Endothelial cell of umbilical vein (primary cell): ENCODE measurements around the gene FAM153A. TPM values are rescaled to one million over a fixed set of nuclear protein-coding genes. Genes with fewer than 3 reads are reported as not detected.
A peak's percentile ranks its signal among the peaks of the same experiment; 100 is the strongest.
"Not testable (repeated sequence)": the region's sequence is repeated elsewhere in the genome, so short reads cannot be mapped to it uniquely, and the experiment has no call there.

Experiments used
- Bru-seq: library from RNA; stranded (reverse); fragments of 400-500 nt; gene quantifications from one replicate; lab custom pipeline; 2021; lab: Mats Ljungman, UMichigan
- BruChase-seq, 2 experiments: library from RNA; stranded (reverse); fragments of 400-500 nt; gene quantifications; one replicate each; lab custom pipeline; 2021; lab: Mats Ljungman, UMichigan
- BruUV-seq: library from RNA; stranded (reverse); fragments of 400-500 nt; replicated peaks from 2 replicates; lab custom pipeline; 2021; lab: Mats Ljungman, UMichigan
- CTCF ChIA-PET: fragments of 300-600, 350-600 bp; sonication (Branson Sonifier 250); formaldehyde crosslinking; loops from one replicate; lab custom pipeline; 2021; ENCODE audit warnings: antibody characterized with exemption, inconsistent platforms; lab: Charles Lee
- POLR2A ChIA-PET: fragments of 300-600, 350-600 bp; sonication (Branson Sonifier 250); formaldehyde crosslinking; loops from one replicate; lab custom pipeline; 2021; ENCODE audit warnings: antibody characterized with exemption, inconsistent platforms; lab: Charles Lee
- DNase-seq: peaks from one replicate; pipeline ENCODE4 v3.0.0-alpha.2; 2011; ENCODE audit warnings: low read depth, low spot score
- FAIRE-seq: peaks from 2 replicates; lab custom pipeline; 2011; peaks lifted over from hg19 to GRCh38; lab: Jason Lieb, UNC
- H2AFZ ChIP-seq: 2 replicates; pipeline ENCODE4 v1.6.0; 2012; ENCODE audit warnings: low read depth, low read length, control low read depth, inconsistent platforms
- H3K27ac ChIP-seq: 2 replicates; pipeline ENCODE4 v1.5.1; 2011; ENCODE audit warnings: low read depth, mild to moderate bottlenecking, control low read depth, low read length, moderate library complexity; ENCODE audit not compliant: insufficient read depth
- H3K27me3 ChIP-seq, 2 experiments: 2 replicates each; pipeline versions ENCODE4 v1.6.0 to v1.6.1; 2011; ENCODE audit warnings: low read length in 2 of 2, mixed read lengths in 1 of 2; ENCODE audit not compliant: control insufficient read depth in 2 of 2, insufficient read depth in 2 of 2
- H3K36me3 ChIP-seq, 2 experiments: 2 replicates in 1 of 2; 3 replicates in 1 of 2; pipeline ENCODE4 v1.5.1; 2011; ENCODE audit warnings: low read length in 2 of 2, mild to moderate bottlenecking in 1 of 2, moderate library complexity in 1 of 2; ENCODE audit not compliant: control insufficient read depth in 2 of 2, insufficient read depth in 2 of 2; ENCODE audit errors: extremely low read depth in 1 of 2
- H3K4me1 ChIP-seq: 3 replicates; pipeline ENCODE4 v1.5.1; 2011; ENCODE audit warnings: mild to moderate bottlenecking, low read length; ENCODE audit not compliant: control insufficient read depth, insufficient read depth; ENCODE audit errors: extremely low read depth
- H3K4me2 ChIP-seq: 2 replicates; pipeline ENCODE4 v1.6.1; 2011; ENCODE audit warnings: low read length, control low read depth, mixed read lengths; ENCODE audit not compliant: insufficient read depth
- H3K4me3 ChIP-seq, 3 experiments: fragments of 200-600 bp in 1 of 3; sonication (generic), shearing (Covaris generic) in 1 of 3; replicated peaks in 1 of 3; 2 replicates each; pipeline ENCODE4 v1.5.1; 2011 to 2016; ENCODE audit warnings: control low read depth in 3 of 3, low read length in 3 of 3, mild to moderate bottlenecking in 2 of 3, inconsistent platforms in 1 of 3, low read depth in 1 of 3, moderate library complexity in 1 of 3; ENCODE audit not compliant: insufficient read depth in 1 of 3
- H3K79me2 ChIP-seq: 2 replicates; pipeline ENCODE4 v1.6.0; 2012; ENCODE audit warnings: low read length, inconsistent platforms; ENCODE audit not compliant: control insufficient read depth, insufficient read depth
- H3K9ac ChIP-seq: replicated peaks from 2 replicates; pipeline ENCODE3; 2011; ENCODE audit warnings: low read length, control low read depth; ENCODE audit not compliant: insufficient read depth; ENCODE audit errors: extremely low read depth
- H3K9me1 ChIP-seq: replicated peaks from 3 replicates; pipeline ENCODE4 v1.6.0; 2011; ENCODE audit warnings: mild to moderate bottlenecking, low read length; ENCODE audit not compliant: control insufficient read depth, insufficient read depth; ENCODE audit errors: extremely low read depth
- H3K9me3 ChIP-seq: replicated peaks from 2 replicates; pipeline ENCODE4 v1.5.1; 2012; ENCODE audit warnings: low read length, inconsistent platforms; ENCODE audit not compliant: control insufficient read depth, insufficient read depth
- H4K20me1 ChIP-seq: replicated peaks from 2 replicates; pipeline ENCODE3; 2011; ENCODE audit warnings: mild to moderate bottlenecking, low read length; ENCODE audit not compliant: control insufficient read depth, insufficient read depth; ENCODE audit errors: extremely low read depth
- dilution Hi-C: fragments of 300-500 bp; cut with MboI; formaldehyde crosslinking; loops from one replicate; pipeline ENCODE4 v1.15.0; 2019; ENCODE audit warnings: low sequenced_read_pairs; ENCODE audit not compliant: extremely low pct_ligation_motif_present
- intact Hi-C: fragments of 100-400 bp; cut with micrococcal nuclease; formaldehyde crosslinking; loops from one replicate; pipeline ENCODE4 v1.10.0; 2022
- long read RNA-seq: library from polyadenylated mRNA; stranded (forward); transcript quantifications from one replicate; pipeline ENCODE4 v2.0.0, GENCODE V29; 2021
- polyA minus RNA-seq, 3 experiments: library from RNA; depleted of rRNA, polyadenylated mRNA; stranded (reverse); fragments of >200 nt; gene quantifications; 1 replicate in 1 of 3; 2 replicates in 2 of 3; pipeline ENCODE4 v1.2.3, GENCODE V29; 2011
- polyA plus RNA-seq, 4 experiments: library from polyadenylated mRNA; depleted of rRNA in 3 of 4; stranded (reverse) in 3 of 4; unstranded in 1 of 4; fragments of >200 nt; gene quantifications; 2 replicates each; pipeline versions ENCODE4 v1.2.1 to v1.2.3, GENCODE V29; 2011 to 2012; ENCODE audit warnings: missing spikeins in 1 of 4
- total RNA-seq: library from RNA; stranded (reverse); gene quantifications from 2 replicates; pipeline ENCODE4 v1.2.3, GENCODE V29; 2021

FAM153A gene
- total RNA-seq = not detected in 2 replicates
- not detected in 2 replicates for polyA plus RNA-seq
- not detected in 2 replicates for polyA plus RNA-seq (2011; cell fraction: cytosol; rRNA removed)
- polyA plus RNA-seq (2011; cell fraction: nucleus; rRNA removed) = not detected in 2 replicates
- polyA plus RNA-seq (2012) = not detected in 2 replicates
- not detected in 2 replicates for polyA minus RNA-seq
- not detected for polyA minus RNA-seq (2011; cell fraction: cytosol; rRNA and poly(A)+ RNA removed)
- not detected in 2 replicates for polyA minus RNA-seq (2011; cell fraction: nucleus; rRNA and poly(A)+ RNA removed)
- percentile 2 among the genes with signal in this experiment for Bru-seq, nascent RNA
- BruChase-seq, experiment 1, labeled RNA remaining after a 6-hour chase = percentile 2 among the genes with signal in this experiment
- BruChase-seq, experiment 2, labeled RNA remaining after a 2-hour chase = percentile 4 among the genes with signal in this experiment
- long read RNA-seq = 0 reads

DNA sequence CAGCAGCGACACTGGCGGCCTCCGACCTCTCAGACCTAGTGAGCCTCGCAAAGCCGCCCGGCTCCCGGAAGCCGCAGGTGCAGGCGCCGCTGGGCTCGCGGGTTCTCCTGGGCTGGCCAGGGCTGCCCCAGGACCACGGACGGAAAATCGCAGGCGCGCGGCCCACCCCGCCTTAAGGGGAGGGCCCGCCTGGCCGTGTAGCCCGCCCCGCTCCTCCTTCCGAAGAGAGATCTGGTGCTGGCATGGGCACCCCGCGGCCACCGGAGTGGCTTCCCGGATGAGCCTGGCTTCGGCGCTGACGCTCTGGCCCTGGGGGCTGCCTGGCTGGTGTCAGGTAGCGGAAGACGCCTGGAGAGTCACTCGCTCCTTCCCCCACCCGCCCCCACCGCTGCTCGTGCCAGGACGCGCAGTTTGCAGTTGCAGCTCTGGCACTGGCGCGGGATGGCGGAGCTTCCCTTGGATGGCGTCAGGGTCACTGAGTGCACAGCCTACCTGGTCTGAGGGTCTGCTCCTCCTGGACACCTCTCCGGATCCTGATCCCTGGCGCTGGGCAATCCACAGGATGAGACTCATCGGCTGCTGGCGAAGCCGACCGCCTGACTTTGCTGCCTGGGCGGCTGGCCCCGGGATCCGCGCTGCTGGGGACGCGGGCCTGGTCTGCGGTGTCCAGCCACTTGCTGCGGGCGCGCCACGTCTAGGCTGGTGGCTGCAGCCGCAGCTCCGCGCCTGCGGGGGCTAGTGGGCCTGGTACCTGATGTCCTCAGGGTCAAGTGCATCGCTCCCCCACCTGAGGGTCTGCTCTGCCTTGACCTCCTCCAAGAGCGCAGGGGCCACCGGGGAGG, at the start of gene FAM153A:
TSS of gene FAM153A (minus strand) at position 108 of the 842 bp plus-strand sequence.
- POLR2A ChIA-PET, DNase-seq, H3K27ac ChIP-seq, dilution Hi-C loops, H3K36me3 ChIP-seq, H3K9me1 ChIP-seq, H3K4me2 ChIP-seq, CTCF ChIA-PET, H3K9me3 ChIP-seq, H4K20me1 ChIP-seq, H3K79me2 ChIP-seq, BruUV-seq, FAIRE-seq, H3K9ac ChIP-seq, H2AFZ ChIP-seq, H3K4me3 ChIP-seq, H3K4me1 ChIP-seq, H3K27me3 ChIP-seq, intact Hi-C loops: not testable (repeated sequence)

DNA sequence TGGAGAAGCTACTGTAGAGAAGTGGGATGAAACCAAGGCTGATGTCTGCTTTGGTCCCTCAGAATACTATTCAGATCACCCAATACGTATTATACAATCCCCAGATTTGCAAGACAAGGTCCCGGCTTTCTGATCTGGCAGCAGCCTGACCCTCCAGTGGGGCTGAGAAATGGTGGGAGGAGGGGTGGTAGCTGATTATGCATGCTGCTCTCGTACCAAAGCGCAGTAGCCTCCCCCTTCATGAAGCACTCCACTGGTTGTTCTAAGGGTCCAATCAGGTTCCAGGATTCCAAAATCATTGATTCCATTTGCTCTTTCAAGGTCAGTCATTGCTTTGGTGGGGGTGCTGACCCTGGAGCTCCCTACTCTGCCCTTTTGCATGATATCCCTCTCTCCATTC, 49.6 kb upstream of the FAM153A start:
- H3K27ac ChIP-seq, H3K4me3 ChIP-seq, H3K4me2 ChIP-seq, H3K36me3 ChIP-seq, H3K9me1 ChIP-seq, CTCF ChIA-PET, POLR2A ChIA-PET, FAIRE-seq, H3K27me3 ChIP-seq, H3K79me2 ChIP-seq, H4K20me1 ChIP-seq, BruUV-seq, H2AFZ ChIP-seq, dilution Hi-C loops, DNase-seq, H3K9me3 ChIP-seq, H3K9ac ChIP-seq, H3K4me1 ChIP-seq, intact Hi-C loops: not testable (repeated sequence)

DNA sequence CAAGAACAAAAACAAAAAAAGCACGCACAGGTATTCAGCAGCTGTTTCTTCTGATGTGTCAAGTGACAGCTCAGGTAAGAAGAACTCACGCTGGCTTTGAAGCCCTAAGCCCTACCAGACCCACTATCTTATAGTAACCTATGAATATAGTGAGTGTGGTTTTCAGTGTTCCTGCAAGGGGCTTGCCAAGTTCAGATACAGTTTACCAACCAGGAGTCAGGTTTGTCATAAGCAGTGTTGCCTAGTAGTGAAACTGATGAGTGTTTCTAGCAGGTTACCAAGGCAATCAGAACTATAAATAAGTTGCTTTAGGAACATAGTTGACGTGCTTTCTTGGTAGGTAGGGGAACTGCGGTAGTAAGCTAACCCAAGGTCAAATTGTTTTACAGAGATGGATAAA, 43.4 kb upstream of the FAM153A start:
- FAIRE-seq, intact Hi-C loops, H3K27me3 ChIP-seq, BruUV-seq, H2AFZ ChIP-seq, H3K9me1 ChIP-seq, H3K4me1 ChIP-seq, H3K79me2 ChIP-seq, POLR2A ChIA-PET, H3K36me3 ChIP-seq, H3K4me2 ChIP-seq, DNase-seq, H4K20me1 ChIP-seq, H3K27ac ChIP-seq, dilution Hi-C loops, H3K9me3 ChIP-seq, H3K4me3 ChIP-seq, CTCF ChIA-PET, H3K9ac ChIP-seq: not testable (repeated sequence)

DNA sequence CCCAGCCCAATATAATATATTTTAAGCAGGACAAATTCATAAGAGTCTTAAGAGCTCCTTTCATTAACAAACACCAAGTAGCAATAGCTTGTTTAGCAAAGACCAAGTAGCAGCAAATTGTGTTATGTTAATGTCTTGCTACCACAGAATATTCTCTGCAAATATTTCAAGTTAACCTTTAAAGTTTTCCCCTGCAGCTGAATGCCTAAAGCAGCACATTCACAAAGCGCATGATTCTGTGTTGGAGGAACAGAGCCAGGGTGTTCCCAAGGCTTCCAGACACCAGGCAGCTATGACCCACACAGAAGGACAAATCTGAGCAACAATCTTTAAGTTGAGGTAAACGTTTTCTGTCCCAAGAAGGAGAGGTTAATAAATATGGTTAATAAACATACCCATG, 42.1 kb upstream of the FAM153A start:
- H2AFZ ChIP-seq, H3K79me2 ChIP-seq, H3K9me1 ChIP-seq, POLR2A ChIA-PET, BruUV-seq, H3K27ac ChIP-seq, intact Hi-C loops, FAIRE-seq, H3K36me3 ChIP-seq, CTCF ChIA-PET, H3K9ac ChIP-seq, dilution Hi-C loops, H3K4me3 ChIP-seq, H3K4me2 ChIP-seq, DNase-seq, H3K4me1 ChIP-seq, H3K9me3 ChIP-seq, H3K27me3 ChIP-seq, H4K20me1 ChIP-seq: not testable (repeated sequence)
